GM12878 (cell line): Measurements from ENCODE around the gene RETREG1. TPM values are rescaled to one million over a fixed set of nuclear protein-coding genes. Genes with fewer than 3 reads are reported as not detected.

ENCODE experiments used
- ATAC-seq: fragments of 200-7000 bp; cut with Tn5 transposase; 3 replicates; pipeline ENCODE4 v1.9.1; 2020; ENCODE audit warnings: mild to moderate bottlenecking, moderate library complexity
- BruUV-seq: library from RNA; stranded (reverse); fragments of 400-500 nt; replicated peaks from 2 replicates; lab custom pipeline; 2021; lab: Mats Ljungman, UMichigan
- CTCF ChIA-PET: fragments of 300-600 bp; sonication (Branson Sonifier 250); formaldehyde crosslinking; extraction: SDS; loops from one replicate; lab custom pipeline; 2021; ENCODE audit warnings: inconsistent platforms; lab: Yijun Ruan, JAX
- POLR2A ChIA-PET: fragments of 350-600 bp; formaldehyde crosslinking; extraction: SDS; loops from one replicate; lab custom pipeline; 2021; ENCODE audit warnings: inconsistent platforms; lab: Charles Lee
- RAD21 ChIA-PET: fragments of 300-600 bp; sonication (Branson Sonifier 250); formaldehyde crosslinking; loops from one replicate; lab custom pipeline; 2023; ENCODE audit warnings: antibody characterized with exemption; ENCODE audit not compliant: unreplicated experiment; lab: Charles Lee
- SMC1A ChIA-PET: fragments of 300-600 bp; sonication (Branson Sonifier 250); formaldehyde crosslinking; loops from one replicate; lab custom pipeline; 2023; ENCODE audit not compliant: unreplicated experiment, uncharacterized antibody; lab: Charles Lee
- DNase-seq: peaks from one replicate; pipeline ENCODE4 v3.0.0-alpha.2; 2011; ENCODE audit warnings: low read depth, low spot score
- FAIRE-seq: peaks from 3 replicates; lab custom pipeline; 2011; peaks lifted over from hg19 to GRCh38; lab: Jason Lieb, UNC
- H2AFZ ChIP-seq: 2 replicates; pipeline ENCODE4 v1.6.0; 2011; ENCODE audit warnings: low read depth, low read length, control low read depth; ENCODE audit not compliant: control insufficient read depth
- H3K27ac ChIP-seq: 2 replicates; pipeline ENCODE4 v1.5.1; 2011; ENCODE audit warnings: control low read depth; ENCODE audit not compliant: control insufficient read depth, insufficient read depth
- H3K27me3 ChIP-seq, 2 experiments: replicated peaks in 1 of 2; 2 replicates each; pipeline versions ENCODE4 v1.6.0 to v1.6.1; 2011; ENCODE audit warnings: low read length in 1 of 2; ENCODE audit not compliant: control insufficient read depth in 2 of 2, insufficient read depth in 2 of 2
- H3K36me3 ChIP-seq, 2 experiments: 2 replicates each; pipeline ENCODE4 v1.5.1; 2011; ENCODE audit warnings: low read length in 1 of 2; ENCODE audit not compliant: control insufficient read depth in 2 of 2, insufficient read depth in 2 of 2
- H3K4me1 ChIP-seq: 2 replicates; pipeline ENCODE4 v1.6.1; 2011; ENCODE audit warnings: mild to moderate bottlenecking, low read length, moderate library complexity, mixed read lengths; ENCODE audit not compliant: control insufficient read depth, insufficient read depth
- H3K4me2 ChIP-seq: 2 replicates; pipeline ENCODE4 v1.6.0; 2011; ENCODE audit warnings: control low read depth; ENCODE audit not compliant: control insufficient read depth, insufficient read depth
- H3K4me3 ChIP-seq: fragments of 200-600 bp; sonication (generic); 2 replicates; pipeline ENCODE4 v1.5.1; 2016
- H3K79me2 ChIP-seq: 2 replicates; pipeline ENCODE4 v1.6.0; 2011; ENCODE audit warnings: low read length; ENCODE audit not compliant: control insufficient read depth, insufficient read depth
- H3K9ac ChIP-seq: 2 replicates; pipeline ENCODE4 v1.8.0; 2011; ENCODE audit warnings: low read length, control low read depth, mixed read lengths; ENCODE audit not compliant: control insufficient read depth, insufficient read depth
- H3K9me3 ChIP-seq: replicated peaks from 3 replicates; pipeline ENCODE4 v1.5.1; 2011; ENCODE audit warnings: mild to moderate bottlenecking, low read length; ENCODE audit not compliant: control insufficient read depth, insufficient read depth
- H4K20me1 ChIP-seq: 2 replicates; pipeline ENCODE4 v1.6.0; 2011; ENCODE audit not compliant: control insufficient read depth, insufficient read depth
- ASH2L ChIP-seq: fragments of 300-600, 200-600 bp; sonication (generic); IDR thresholded peaks from 2 replicates; pipeline ENCODE4 v1.6.1; 2017; ENCODE audit warnings: low read depth, mild to moderate bottlenecking, borderline replicate concordance
- CBX3 ChIP-seq: fragments of 200-600 bp; sonication (generic); IDR thresholded peaks from 2 replicates; pipeline ENCODE4 v1.6.1; 2016; ENCODE audit warnings: low read depth, borderline replicate concordance
- ESRRA ChIP-seq: IDR thresholded peaks from 2 replicates; pipeline ENCODE4 v1.6.1; 2012; ENCODE audit warnings: mild to moderate bottlenecking, low read length, improper control_type of control experiment
- FOXM1 ChIP-seq: IDR thresholded peaks from 2 replicates; pipeline ENCODE4 v1.6.1; 2012; ENCODE audit warnings: low read depth, mild to moderate bottlenecking, inconsistent platforms, low read length, moderate library complexity
- GATAD2B ChIP-seq: fragments of 450-650 bp; conservative IDR thresholded peaks from 2 replicates; pipeline ENCODE4 v1.6.1; 2017; ENCODE audit warnings: low read depth, mild to moderate bottlenecking, moderate library complexity
- IKZF1 ChIP-seq: fragments of 450-650 bp; conservative IDR thresholded peaks from 2 replicates; pipeline ENCODE4 v1.6.1; 2017; ENCODE audit warnings: antibody characterized with exemption, mild to moderate bottlenecking
- NFYA ChIP-seq: IDR thresholded peaks from 2 replicates; pipeline ENCODE4 v1.6.1; 2011; ENCODE audit warnings: low read depth, mild to moderate bottlenecking, low read length, improper control_type of control experiment, borderline replicate concordance
- POLR2AphosphoS2 ChIP-seq: IDR thresholded peaks from 2 replicates; pipeline ENCODE4 v1.6.1; 2011; ENCODE audit warnings: low read depth, mild to moderate bottlenecking, low read length, improper control_type of control experiment, moderate library complexity
- RELA ChIP-seq: fragments of 450-650 bp; IDR thresholded peaks from 2 replicates; pipeline ENCODE4 v1.8.0; 2014; ENCODE audit warnings: borderline replicate concordance; ENCODE audit not compliant: partially characterized antibody
- SMAD1 ChIP-seq: fragments of 450-650 bp; IDR thresholded peaks from 2 replicates; pipeline ENCODE4 v1.6.1; 2018; ENCODE audit warnings: mild to moderate bottlenecking, low read depth; ENCODE audit not compliant: partially characterized antibody
- SP1 ChIP-seq: IDR thresholded peaks from one replicate; pipeline ENCODE4 v1.6.1; 2011; ENCODE audit warnings: low read depth, low read length
- SUZ12 ChIP-seq: fragments of 200-600 bp; sonication (generic); IDR thresholded peaks from one replicate; pipeline ENCODE4 v1.6.1; 2018; ENCODE audit warnings: antibody characterized with exemption, mild to moderate bottlenecking; ENCODE audit not compliant: unreplicated experiment
- TARDBP ChIP-seq: IDR thresholded peaks from 2 replicates; pipeline ENCODE4 v1.6.1; 2016; ENCODE audit warnings: borderline replicate concordance
- YY1 ChIP-seq: IDR thresholded peaks from 2 replicates; pipeline ENCODE4 v1.6.1; 2011; ENCODE audit warnings: low read depth, mild to moderate bottlenecking, low read length
- WGBS: methylation state at CpG from one replicate; pipeline ENCODE4 v1.1.6; 2016; ENCODE audit warnings: low lambda C conversion rate; ENCODE audit not compliant: insufficient replicate concordance, insufficient coverage; ENCODE audit errors: missing lambda C conversion rate; 5-methylcytosine and 5-hydroxymethylcytosine counted together
- in situ Hi-C: fragments of 300-500 bp; cut with MboI; formaldehyde crosslinking; loops from 9 replicates; pipeline ENCODE4 v1.14.3; 2018; ENCODE audit warnings: mixed read lengths
- intact Hi-C: fragments of 100-400 bp; cut with micrococcal nuclease; formaldehyde crosslinking; loops from one replicate; pipeline ENCODE4 v1.14.2; 2022; ENCODE audit not compliant: unreplicated experiment
- polyA plus RNA-seq, 11 experiments: library from polyadenylated mRNA; depleted of rRNA in 4 of 11; unstranded in 6 of 11; stranded (reverse) in 5 of 11; fragments of >200 nt; fragmentation: Nextera tagmentation in 4 of 11; fragmentation: Illumina TruSeq in 1 of 11; extraction: Ambion mirVana in 4 of 11; extraction: Trizol in 1 of 11; gene quantifications; 1 replicate in 1 of 11; 2 replicates in 10 of 11; pipeline versions ENCODE4 v1.2.1 to v1.2.3, GENCODE V29; 2011 to 2016; ENCODE audit warnings: inconsistent platforms in 2 of 11, missing spikeins in 2 of 11, low read depth in 1 of 11
- total RNA-seq, 4 experiments: library from RNA; depleted of rRNA in 3 of 4; stranded (reverse); fragments of >200 nt in 3 of 4; fragmentation: Illumina TruSeq in 1 of 4; extraction: Trizol in 1 of 4; gene quantifications; 2 replicates each; pipeline versions ENCODE4 v1.2.1 to v1.2.3, GENCODE V29; 2013 to 2021
- TF ChIP-seq, protein P1 (sequence below): fragments of 450-650 bp; IDR thresholded peaks from 2 replicates; pipeline ENCODE4 v1.6.1; 2017; ENCODE audit warnings: mild to moderate bottlenecking, low read depth, inconsistent platforms; ENCODE audit not compliant: poor library complexity, severe bottlenecking
- TF ChIP-seq, protein P2 (sequence below): IDR thresholded peaks from 2 replicates; pipeline ENCODE4 v1.6.1; 2011; ENCODE audit warnings: low read depth, low read length, improper control_type of control experiment, borderline replicate concordance

RETREG1 gene
- total and polyA plus RNA-seq, 10 of the 15 experiments (the other 5 are each of a cell fraction or from before 2014, with no cell fraction given): 3.9 to 8.9 (median 6.4) TPM

DNA sequence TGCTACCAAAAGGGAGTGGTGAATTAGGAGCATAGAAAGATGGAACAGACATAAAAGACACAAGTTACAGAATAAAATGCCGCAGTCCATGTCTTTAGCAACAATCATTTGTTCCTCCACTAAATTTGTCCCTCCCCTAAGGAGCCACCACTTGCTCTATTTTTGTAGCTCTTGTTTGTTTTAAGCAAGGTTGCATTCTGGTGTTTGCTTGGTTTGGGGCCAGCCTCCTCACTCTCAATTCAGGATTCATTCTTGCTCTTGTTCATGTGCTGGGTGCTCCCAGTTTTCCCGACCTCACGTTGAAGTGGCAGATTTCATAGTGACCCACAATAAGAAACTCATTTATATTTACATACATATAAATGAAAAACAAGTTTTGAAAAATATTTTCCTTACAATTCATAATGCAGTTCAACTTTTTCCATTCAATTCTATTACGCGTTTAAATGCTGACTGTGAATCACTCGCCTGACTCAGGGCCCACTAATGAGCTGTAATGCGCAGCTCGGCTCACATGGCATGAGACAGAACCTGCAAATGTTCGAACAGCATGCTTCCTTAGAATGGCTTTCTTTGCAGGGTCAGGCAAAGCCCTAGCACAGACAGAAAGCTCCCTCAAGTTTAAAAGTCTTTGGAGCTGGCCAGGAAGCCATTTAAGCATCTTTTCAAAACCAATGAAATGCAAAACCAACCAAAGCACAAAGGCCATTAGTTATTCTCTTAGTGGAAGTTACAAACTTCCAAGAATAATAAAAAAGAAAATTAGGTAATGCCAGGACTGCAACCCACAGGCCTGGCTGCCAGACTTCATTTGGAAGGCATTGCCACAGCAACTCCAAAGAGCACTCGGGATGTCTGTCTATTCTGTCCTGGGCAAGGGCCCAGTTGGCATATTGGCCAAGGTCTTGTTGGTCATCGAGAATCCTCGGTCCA, 41.7 kb downstream of the RETREG1 start:
- H3K9me3 ChIP-seq: no peaks in the 10 kb centered on the region
- no peak for ATAC-seq
- SMC1A ChIA-PET: interaction anchor here (0.6 kb wide), 1 partner anchor 118 kb away, joined by 3 read pairs; no protein-coding TSS in a partner anchor
- POLR2A ChIA-PET: interaction anchor here (0.7 kb wide), 1 partner anchor 311 kb away, joined by 3 read pairs; no protein-coding TSS in a partner anchor
- TF ChIP-seq CBX3: no peak
- no peak for TF ChIP-seq SP1
- no peak for TF ChIP-seq SMAD1
- TF ChIP-seq NFYA: no peak
- no peak for TF ChIP-seq GATAD2B
- no peak for TF ChIP-seq ASH2L
- no peak for TF ChIP-seq RELA
- TF ChIP-seq TARDBP: no peak
- TF ChIP-seq FOXM1: no peak
- no peak for TF ChIP-seq SUZ12
- TF ChIP-seq, protein P1, sequence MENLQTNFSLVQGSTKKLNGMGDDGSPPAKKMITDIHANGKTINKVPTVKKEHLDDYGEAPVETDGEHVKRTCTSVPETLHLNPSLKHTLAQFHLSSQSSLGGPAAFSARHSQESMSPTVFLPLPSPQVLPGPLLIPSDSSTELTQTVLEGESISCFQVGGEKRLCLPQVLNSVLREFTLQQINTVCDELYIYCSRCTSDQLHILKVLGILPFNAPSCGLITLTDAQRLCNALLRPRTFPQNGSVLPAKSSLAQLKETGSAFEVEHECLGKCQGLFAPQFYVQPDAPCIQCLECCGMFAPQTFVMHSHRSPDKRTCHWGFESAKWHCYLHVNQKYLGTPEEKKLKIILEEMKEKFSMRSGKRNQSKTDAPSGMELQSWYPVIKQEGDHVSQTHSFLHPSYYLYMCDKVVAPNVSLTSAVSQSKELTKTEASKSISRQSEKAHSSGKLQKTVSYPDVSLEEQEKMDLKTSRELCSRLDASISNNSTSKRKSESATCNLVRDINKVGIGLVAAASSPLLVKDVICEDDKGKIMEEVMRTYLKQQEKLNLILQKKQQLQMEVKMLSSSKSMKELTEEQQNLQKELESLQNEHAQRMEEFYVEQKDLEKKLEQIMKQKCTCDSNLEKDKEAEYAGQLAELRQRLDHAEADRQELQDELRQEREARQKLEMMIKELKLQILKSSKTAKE: no peak
- TF ChIP-seq POLR2AphosphoS2: no peak
- no peak for TF ChIP-seq IKZF1
- TF ChIP-seq, protein P2, sequence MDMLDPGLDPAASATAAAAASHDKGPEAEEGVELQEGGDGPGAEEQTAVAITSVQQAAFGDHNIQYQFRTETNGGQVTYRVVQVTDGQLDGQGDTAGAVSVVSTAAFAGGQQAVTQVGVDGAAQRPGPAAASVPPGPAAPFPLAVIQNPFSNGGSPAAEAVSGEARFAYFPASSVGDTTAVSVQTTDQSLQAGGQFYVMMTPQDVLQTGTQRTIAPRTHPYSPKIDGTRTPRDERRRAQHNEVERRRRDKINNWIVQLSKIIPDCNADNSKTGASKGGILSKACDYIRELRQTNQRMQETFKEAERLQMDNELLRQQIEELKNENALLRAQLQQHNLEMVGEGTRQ: no peak
- no peak for TF ChIP-seq ESRRA
- no peak for TF ChIP-seq YY1
- TF ChIP-seq, all 136 proteins: peak for 0
- Histone ChIP-seq H3K4me1 (no peaks in the 10 kb centered on the region), H3K36me3 (no peaks in the 10 kb centered on the region), H2AFZ (no peak overlapping the region), H3K4me2 (no peak overlapping the region), H3K27ac (no peak overlapping the region), H3K79me2 (no peaks in the 10 kb centered on the region), H4K20me1 (no peaks in the 10 kb centered on the region), H3K4me3 (no peak overlapping the region), H3K9ac (no peak overlapping the region), H3K27me3 (no peaks in the 10 kb centered on the region)
- intact Hi-C loops: no loop called here
- FAIRE-seq (no peak), DNase-seq (no peak)
- CTCF ChIA-PET: no interaction called here
- 59% methylated on average over 12 of the region's 12 CpGs for WGBS
- RAD21 ChIA-PET: no interaction called here
- no TSS peak for BruUV-seq
- in situ Hi-C loops: no loop called here
